GM19099 (cell line): ENCODE data around the gene C3orf18.

Experiments
- POLR2A ChIP-seq: IDR thresholded peaks from 3 replicates; pipeline ENCODE4 v1.6.1; 2011; ENCODE audit warnings: low read depth; ENCODE audit not compliant: insufficient read length; ENCODE audit errors: extremely low read depth

Gene C3orf18

GRCh38 chr3:50532062-50532705 is 35.4 kb downstream of the C3orf18 start:
- TF ChIP-seq POLR2A, result no peak

- no peak for TF ChIP-seq POLR2A
Observed at GRCh38 chr3:50531201-50531600, 36.3 kb downstream of the C3orf18 start.

- TF ChIP-seq POLR2A, result no peak
Observed at GRCh38 chr3:50530001-50530970, 37.3 kb downstream of the C3orf18 start.

- TF ChIP-seq POLR2A, result no peak
Observed at GRCh38 chr3:50525987-50526386, 41.6 kb downstream of the C3orf18 start.

- TF ChIP-seq POLR2A, result no peak
Observed at GRCh38 chr3:50525191-50525910, 42.2 kb downstream of the C3orf18 start.

- TF ChIP-seq POLR2A, result no peak
Observed at GRCh38 chr3:50524746-50525145, 42.8 kb downstream of the C3orf18 start.

- no peak for TF ChIP-seq POLR2A
Observed at GRCh38 chr3:50523279-50523811, 44.2 kb downstream of the C3orf18 start.

- no peak for TF ChIP-seq POLR2A
Observed at GRCh38 chr3:50521572-50521971, 46.0 kb downstream of the C3orf18 start.

GRCh38 chr3:50520849-50521248 is 46.7 kb downstream of the C3orf18 start:
- no peak for TF ChIP-seq POLR2A

GRCh38 chr3:50519471-50520089 is 48.0 kb downstream of the C3orf18 start:
- TF ChIP-seq POLR2A, result no peak

- no peak for TF ChIP-seq POLR2A
Observed at GRCh38 chr3:50518436-50518835, 49.1 kb downstream of the C3orf18 start.

- TF ChIP-seq POLR2A, result no peak
Observed at GRCh38 chr3:50517721-50518206, 49.8 kb downstream of the C3orf18 start.

GRCh38 chr3:50516440-50516871 is 51.1 kb downstream of the C3orf18 start:
- TF ChIP-seq POLR2A, result no peak
